ENCODE measurements around the gene BMP8A.
A peak's percentile ranks its signal among the peaks of the same experiment; 100 is the strongest.

BMP8A gene

DNA sequence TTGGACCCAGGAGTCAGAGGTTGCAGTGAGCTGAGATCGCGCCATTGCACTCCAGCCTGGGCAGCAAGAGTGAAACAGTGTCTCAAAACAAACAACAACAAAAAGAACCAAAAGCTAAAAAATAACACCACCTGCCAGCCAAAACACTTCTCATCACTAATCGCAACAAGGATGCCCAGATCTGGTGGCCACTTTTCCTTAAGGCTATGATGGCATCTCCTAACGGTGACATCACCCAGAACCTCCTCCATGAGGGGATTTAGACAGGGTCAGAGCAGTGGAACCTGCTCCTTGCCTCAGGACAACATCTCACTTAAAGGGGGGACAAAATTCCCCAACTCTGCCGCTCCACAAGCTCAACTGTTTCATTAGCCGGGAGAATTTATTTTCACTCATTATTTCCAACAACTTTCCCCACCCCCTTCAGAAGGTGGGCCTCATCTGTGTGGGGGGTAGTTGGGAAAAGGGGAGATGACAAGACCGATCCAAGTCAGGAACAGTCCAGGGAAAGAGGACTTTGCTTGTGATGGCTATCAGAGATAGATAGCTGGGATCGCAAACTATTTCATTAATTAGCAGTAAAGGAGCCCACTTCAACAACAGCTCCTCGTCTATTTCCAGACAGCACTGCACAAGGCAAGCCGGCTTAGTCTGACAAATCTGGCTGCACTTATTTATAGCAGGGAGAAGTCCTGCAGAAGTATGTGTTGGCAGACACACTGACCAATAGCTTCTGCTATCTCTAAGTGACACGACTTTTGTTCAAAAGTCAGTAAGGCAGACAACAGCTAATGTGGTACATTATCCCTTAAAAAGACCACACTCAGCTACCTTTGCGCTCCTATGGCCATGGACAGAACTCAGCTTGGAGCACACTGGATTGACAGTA lies 82.5 kb downstream of the BMP8A start:
- DNase-seq = no peak

- DNase-seq = peak; percentile 30
These were observed 83.2 kb downstream of the BMP8A start for GRCh38 chr1:39574646-39575045.

Data from activated CD4-positive, alpha-beta T cell treated with anti-CD3 and anti-CD28 coated beads, Interleukin-10, Interleukin-2, amounts not matched to agents 100 ng/mL and 50 ng/mL, durations not matched to agents 16 hours and 8 hours (primary cell).